Globus pallidus (tissue), 1 donor: ENCODE measurements around the gene BCAS3.

ENCODE experiments used
- DNase-seq: peaks from one replicate; pipeline ENCODE4 v3.0.0-alpha.2; 2015; ENCODE audit warnings: low spot score

The BCAS3 gene

GRCh38 chr17:60675997-60676396, 1.7 kb upstream of the BCAS3 start:
- DNase-seq, result no peak

DNA sequence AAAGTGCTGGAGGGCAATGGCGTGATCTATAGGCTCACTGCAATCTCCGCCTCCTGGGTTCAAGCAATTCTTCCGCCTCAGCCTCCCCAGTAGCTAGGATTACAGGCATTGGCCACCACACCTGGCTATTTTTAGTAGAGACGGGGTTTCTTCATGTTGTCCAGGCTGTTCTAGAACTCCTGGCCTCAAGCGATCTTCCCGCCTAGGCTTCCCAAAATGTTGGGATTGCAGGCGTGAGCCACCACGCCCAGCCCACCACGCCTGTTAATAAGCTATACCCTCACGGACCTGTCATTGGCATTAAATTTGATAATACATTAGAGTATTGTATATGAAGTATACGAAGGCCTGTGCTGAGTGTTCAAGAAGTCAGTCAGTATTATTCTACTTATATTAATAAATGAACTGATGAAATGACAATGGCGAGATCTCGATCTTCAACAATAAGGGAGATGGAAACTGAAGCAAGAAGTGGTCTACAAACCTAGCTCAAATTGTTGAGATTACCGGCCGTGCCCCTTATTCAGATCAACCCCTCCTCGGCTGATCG, 818 bp upstream of the BCAS3 start:
- DNase-seq, result no peak

DNA sequence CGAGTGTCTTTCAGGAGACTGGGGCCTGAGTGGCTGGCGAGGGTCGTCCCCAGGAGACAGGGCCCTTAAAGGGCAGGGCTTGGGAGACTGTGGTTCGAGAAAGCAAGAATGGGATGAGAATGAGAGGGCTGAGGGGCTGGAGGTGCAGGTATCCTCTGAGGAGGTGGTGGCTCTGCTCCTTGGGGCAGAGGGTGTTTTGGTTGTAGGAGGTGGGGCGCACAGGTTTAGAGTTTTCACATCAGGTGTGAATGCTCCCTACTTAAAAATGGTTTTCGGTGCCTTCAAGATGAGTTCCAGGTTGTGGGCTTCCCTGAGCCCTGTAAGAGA, 430 bp downstream of the BCAS3 start:
- DNase-seq, result no peak

GRCh38 chr17:60679287-60679686, 1.6 kb downstream of the BCAS3 start:
- DNase-seq, result no peak

DNA sequence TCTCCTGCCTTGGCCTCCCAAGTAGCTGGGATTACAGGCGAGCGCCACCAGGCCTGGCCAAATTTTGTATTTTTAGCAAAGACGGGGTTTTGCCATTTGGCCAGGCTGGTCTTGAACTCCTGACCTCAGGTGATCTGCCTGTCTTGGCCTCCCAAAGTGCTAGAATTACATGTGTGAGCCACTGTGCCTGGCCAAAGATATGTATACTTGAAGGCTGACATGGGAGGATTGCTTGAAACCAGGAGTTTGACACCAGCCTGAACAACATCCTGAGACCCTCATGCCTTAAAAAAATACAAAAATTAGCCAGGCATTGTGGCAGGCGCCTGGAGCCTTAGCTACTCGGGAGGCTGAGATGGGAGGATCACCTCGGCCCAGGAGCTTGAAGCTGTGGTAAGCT, 3.1 kb downstream of the BCAS3 start:
- DNase-seq, result no peak

DNA sequence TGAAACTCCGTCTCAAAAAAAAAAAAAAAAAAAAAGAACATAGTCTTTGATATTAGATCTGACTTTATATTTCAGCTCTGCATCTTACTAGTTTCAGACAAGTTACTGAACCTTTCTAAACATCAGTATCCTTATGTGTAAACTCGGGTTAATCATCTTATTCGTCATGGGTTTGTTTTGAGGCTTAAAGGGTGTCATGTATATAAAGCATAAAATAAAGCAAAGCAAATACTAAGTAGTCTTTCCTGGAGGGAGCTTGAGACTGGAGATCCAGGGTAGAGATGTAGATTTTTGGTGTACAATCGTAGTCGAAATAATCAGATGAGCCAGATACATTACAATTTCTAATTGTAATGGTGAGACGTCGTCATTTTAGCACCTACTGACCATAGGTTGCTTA, 7.8 kb downstream of the BCAS3 start:
- DNase-seq, result no peak

- DNase-seq, result no peak
These were observed 18.3 kb downstream of the BCAS3 start for GRCh38 chr17:60695960-60696359.

DNA sequence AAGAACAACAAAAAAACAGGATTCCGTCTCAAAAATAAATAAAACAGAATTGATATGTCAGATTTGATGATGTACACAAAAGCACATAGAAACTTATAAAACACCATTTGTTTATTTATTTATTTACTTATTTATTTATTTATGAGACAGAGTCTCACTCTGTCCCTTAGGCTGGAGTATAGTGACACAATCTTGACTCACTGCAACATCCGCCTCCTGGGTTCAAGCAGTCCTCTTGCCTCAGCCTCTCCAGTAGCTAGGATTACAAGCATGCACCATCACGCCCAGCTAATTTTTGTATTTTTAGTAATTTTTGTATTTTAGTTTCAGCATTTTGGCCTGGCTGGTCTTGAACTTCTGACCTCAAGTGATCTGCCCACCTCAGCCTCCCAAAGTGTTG, 21.4 kb downstream of the BCAS3 start:
- DNase-seq, result no peak

DNA sequence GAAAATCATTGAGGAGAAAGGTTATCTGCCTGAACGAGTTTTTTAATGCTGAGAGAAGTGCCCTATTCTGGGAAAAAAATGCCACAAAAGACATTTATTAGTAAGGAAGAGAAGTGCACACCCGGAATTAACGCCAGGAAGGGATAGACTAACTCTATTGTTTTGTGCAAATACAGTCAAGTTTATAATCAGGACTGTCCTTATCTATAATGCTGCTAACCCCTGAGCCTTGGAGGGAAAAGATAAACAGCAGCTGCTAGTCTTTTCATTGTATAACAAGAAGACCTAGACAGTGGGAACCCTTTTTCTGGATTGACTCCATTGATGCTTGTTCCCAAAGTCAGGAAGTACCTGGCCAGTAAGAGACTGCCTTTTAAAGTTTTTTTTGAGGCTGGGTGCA, 26.5 kb downstream of the BCAS3 start:
- no peak for DNase-seq

- no peak for DNase-seq
These were observed 35.0 kb downstream of the BCAS3 start for GRCh38 chr17:60712675-60713074.

DNA sequence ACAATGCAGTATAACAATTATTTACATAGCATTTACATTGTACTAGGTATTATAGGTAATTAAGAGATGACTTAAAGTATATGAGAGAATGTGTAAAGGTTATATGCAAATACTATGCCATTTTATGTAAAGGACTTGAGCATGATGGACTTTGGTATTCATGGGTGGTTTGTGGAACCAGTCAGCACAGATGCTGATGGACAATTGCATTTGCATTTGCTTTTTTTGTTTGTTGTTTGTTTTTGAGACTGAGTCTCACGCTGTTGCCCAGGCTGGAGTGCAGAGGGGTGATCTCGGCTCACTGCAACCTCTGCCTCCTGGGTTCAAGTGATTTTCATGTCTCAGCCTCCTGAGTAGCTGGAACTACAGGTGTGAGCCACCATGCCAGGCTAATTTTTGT, 36.0 kb downstream of the BCAS3 start:
- no peak for DNase-seq

DNA sequence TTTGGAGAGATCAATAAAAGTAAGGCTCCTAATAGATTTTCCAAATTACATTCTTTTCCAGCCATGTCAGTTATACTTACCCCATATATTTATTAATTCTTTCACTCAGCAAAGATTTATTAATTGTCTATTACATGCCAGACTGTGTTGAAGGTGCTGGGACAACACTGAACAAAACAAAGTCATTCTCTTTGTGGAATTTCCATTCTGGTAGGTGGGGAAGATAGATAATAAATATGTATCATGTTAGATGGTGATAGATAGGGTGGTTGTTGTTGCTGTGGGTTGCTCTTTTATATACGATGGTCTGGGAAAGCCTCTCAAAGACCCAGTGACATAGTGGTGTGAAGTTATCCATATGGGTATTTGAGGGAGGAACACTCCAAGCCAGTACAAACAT, 39.1 kb downstream of the BCAS3 start:
- DNase-seq, result no peak

GRCh38 chr17:60717814-60718213, 40.2 kb downstream of the BCAS3 start:
- no peak for DNase-seq

GRCh38 chr17:60720763-60721531, 43.3 kb downstream of the BCAS3 start:
- peak; percentile 66 for DNase-seq

- no peak for DNase-seq
These were observed 47.0 kb downstream of the BCAS3 start for GRCh38 chr17:60724647-60725046.

DNA sequence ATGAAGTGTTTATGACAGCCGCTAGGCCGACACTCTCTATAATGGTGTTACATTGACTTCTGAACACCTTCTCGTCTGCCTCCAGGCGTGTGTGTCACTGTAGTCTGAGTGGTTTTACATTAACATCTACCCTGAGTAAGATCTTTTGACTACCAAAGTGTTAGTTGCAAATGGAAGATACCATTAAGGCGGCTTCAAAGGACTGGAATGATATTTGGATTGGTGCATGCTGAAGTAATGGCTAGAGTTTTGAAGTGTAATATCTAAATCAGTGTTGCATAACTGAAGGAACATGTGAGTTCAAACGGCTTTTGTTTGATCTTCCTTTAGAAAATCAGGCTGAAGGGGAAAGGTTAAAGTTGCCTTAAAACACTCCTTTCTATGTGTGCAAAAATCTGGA, 52.2 kb downstream of the BCAS3 start:
- DNase-seq, result no peak

GRCh38 chr17:60730273-60730672, 52.6 kb downstream of the BCAS3 start:
- no peak for DNase-seq

GRCh38 chr17:60738287-60738686, 60.6 kb downstream of the BCAS3 start:
- DNase-seq, result no peak

GRCh38 chr17:60740584-60740983, 62.9 kb downstream of the BCAS3 start:
- DNase-seq, result no peak

DNA sequence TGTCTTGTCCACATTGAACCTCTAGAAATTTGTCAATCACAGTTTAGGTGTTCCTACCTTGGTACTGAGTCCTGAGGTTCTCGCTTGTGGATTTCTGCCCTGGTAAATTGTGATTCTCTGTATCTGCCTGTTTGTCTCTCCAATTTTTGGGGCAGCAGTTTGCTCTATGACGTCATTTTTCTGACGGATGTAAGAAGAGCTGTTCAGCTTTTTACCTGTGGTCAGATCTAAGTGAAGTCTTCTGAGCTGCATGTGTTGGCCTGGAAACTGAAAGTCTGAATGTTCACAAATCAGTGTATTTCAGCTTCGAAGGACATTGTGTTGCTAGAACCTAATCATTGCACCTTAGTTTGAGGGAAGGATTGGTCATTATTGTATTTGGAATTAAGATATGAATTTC, 63.4 kb downstream of the BCAS3 start:
- DNase-seq, result no peak

DNA sequence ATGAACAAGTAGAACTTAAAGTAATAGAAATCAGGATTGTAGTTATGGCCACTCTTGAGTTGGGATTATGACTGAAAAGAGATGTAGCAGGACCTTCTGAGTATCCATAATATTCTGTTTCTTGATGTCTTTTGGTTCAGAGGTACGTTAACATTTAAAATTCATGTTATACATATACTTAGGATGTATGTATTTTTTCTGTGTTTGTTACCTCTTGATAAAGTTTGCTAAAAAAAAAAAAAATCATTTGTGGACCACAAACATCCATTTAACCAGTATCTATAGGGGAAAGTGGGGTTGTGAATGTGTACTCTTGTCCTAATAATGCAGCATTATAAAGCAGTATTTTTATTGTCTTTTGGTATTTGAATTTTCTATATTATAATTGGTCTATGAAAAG, 65.6 kb downstream of the BCAS3 start:
- no peak for DNase-seq

DNA sequence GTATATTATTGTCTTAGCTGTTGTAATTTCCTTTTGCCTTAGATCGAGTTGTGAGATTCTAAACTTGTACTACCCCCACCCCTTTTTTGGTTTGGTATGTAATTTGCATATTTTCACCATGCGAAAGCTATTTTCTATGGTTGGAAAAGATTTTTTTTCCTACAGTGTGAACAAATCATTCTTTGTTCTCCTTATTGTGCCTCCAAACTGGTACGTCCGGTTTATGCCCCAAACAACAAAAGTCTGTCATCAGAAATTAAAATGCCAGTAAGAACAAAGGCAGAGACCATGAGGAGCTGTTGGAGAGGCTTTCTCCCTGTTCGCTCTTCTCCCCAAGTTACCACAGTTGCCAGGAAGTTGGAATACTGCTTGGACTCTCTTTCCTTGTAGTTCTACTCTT, 66.1 kb downstream of the BCAS3 start:
- DNase-seq, result peak; percentile 91

DNA sequence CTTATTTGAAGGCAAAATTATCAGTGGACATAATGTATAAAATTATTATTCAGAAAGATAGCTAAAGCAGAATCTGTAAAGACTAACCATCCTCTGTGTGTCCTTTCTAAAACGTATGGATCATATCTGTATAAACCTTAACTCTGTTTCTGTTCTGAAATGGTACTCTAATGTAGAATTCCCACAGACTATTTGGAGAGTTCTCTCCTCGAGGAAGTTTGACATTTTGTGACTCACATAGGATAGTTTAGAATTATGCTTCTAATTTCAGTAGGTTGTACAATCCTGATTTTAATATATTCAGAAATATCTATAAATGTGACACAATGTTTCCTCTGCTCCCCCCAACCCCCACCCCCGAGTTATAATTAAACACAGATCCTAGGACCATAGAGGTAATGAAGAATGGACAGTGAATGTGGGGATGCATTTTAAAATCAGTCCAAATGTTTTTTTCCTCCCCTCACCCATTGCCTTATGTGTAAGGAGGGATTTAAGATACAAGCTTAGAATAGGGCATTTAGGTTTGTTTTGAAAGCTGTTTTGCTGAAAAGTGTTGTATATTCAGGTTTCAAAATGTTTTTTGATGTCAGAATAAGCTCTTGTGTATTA, 66.8 kb downstream of the BCAS3 start:
- peak; percentile 26 for DNase-seq

GRCh38 chr17:60745544-60745943, 67.9 kb downstream of the BCAS3 start:
- peak; percentile 75 for DNase-seq
